Stimulated activated CD4-positive, alpha-beta T cell treated with anti-CD3 and anti-CD28 coated beads, Interleukin-2, amount 100 ng/mL, for 48 hours (primary cell): Measurements from ENCODE around the gene STON1.
"Not testable (repeated sequence)": the region's sequence is repeated elsewhere in the genome, so short reads cannot be mapped to it uniquely, and the experiment has no call there.

Source experiments
- DNase-seq, 2 donors: peaks; one replicate each; pipeline ENCODE4 v3.0.0-alpha.2; 2020

Gene STON1

GRCh38 chr2:48578313-48578712 lies 48.4 kb downstream of the STON1 start:
- DNase-seq = no peak

GRCh38 chr2:48583961-48584360 lies 54.0 kb downstream of the STON1 start:
- no peak for DNase-seq

- no peak for DNase-seq
Observed at GRCh38 chr2:48584551-48584950, 54.6 kb downstream of the STON1 start.

- DNase-seq = no peak
Observed at GRCh38 chr2:48586433-48586832, 56.5 kb downstream of the STON1 start.

GRCh38 chr2:48587560-48587959 lies 57.6 kb downstream of the STON1 start:
- no peak for DNase-seq

GRCh38 chr2:48587961-48588360 lies 58.0 kb downstream of the STON1 start:
- no peak for DNase-seq

GRCh38 chr2:48588745-48589144 lies 58.8 kb downstream of the STON1 start:
- no peak for DNase-seq

GRCh38 chr2:48589170-48589767 lies 59.3 kb downstream of the STON1 start:
- DNase-seq = peak in 1 of 2 donors; percentile 5

- no peak for DNase-seq
Observed at GRCh38 chr2:48590017-48590416, 60.1 kb downstream of the STON1 start.

- no peak for DNase-seq
Observed at GRCh38 chr2:48592067-48592466, 62.1 kb downstream of the STON1 start.

GRCh38 chr2:48596751-48597150 lies 66.8 kb downstream of the STON1 start:
- DNase-seq = not testable (repeated sequence)

- DNase-seq = no peak
Observed at GRCh38 chr2:48597492-48597891, 67.5 kb downstream of the STON1 start.

GRCh38 chr2:48600204-48600813 lies 70.4 kb downstream of the STON1 start:
- DNase-seq = no peak

- DNase-seq = no peak
Observed at GRCh38 chr2:48600917-48601316, 71.0 kb downstream of the STON1 start.

GRCh38 chr2:48601349-48601748 lies 71.4 kb downstream of the STON1 start:
- no peak for DNase-seq

- no peak for DNase-seq
Observed at GRCh38 chr2:48605482-48606175, 75.7 kb downstream of the STON1 start.

- DNase-seq = no peak
Observed at GRCh38 chr2:48607307-48608014, 77.5 kb downstream of the STON1 start.

- DNase-seq = no peak
Observed at GRCh38 chr2:48613211-48613610, 83.3 kb downstream of the STON1 start.

GRCh38 chr2:48614581-48614980 lies 84.6 kb downstream of the STON1 start:
- not testable (repeated sequence) for DNase-seq

- DNase-seq = no peak
Observed at GRCh38 chr2:48617618-48618017, 87.7 kb downstream of the STON1 start, which contains the start of gene GTF2A1L. Gene GTF2A1L (plus strand): TSS chr2:48617856. CDS start chr2:48617875, 19 bp downstream.

- DNase-seq = no peak
Observed at GRCh38 chr2:48619526-48619925, 89.6 kb downstream of the STON1 start.

GRCh38 chr2:48620604-48621003 lies 90.7 kb downstream of the STON1 start:
- no peak for DNase-seq

GRCh38 chr2:48622691-48623090 lies 92.7 kb downstream of the STON1 start:
- DNase-seq = not testable (repeated sequence)

GRCh38 chr2:48624696-48625095 lies 94.7 kb downstream of the STON1 start:
- no peak for DNase-seq
